Neural progenitor cell (in vitro differentiated cells): Measurements from ENCODE around the gene AP3B2. TPM values are rescaled to one million over a fixed set of nuclear protein-coding genes. Genes with fewer than 3 reads are reported as not detected.
A peak's percentile ranks its signal among the peaks of the same experiment; 100 is the strongest.

Experiments used
- DNase-seq: peaks from one replicate; pipeline ENCODE4 v3.0.0-alpha.2; 2016; ENCODE audit warnings: low spot score
- H2AFZ ChIP-seq: fragments of 200-600 bp; sonication (generic); replicated peaks from 2 replicates; pipeline ENCODE4 v1.6.1; 2016; ENCODE audit warnings: antibody characterized with exemption
- H3F3A ChIP-seq: fragments of 200-600 bp; sonication (generic); 2 replicates; pipeline ENCODE4 v1.6.1; 2016; ENCODE audit warnings: antibody characterized with exemption, low read depth
- H3K27ac ChIP-seq: fragments of 200-600 bp; sonication (generic); 2 replicates; pipeline ENCODE4 v1.5.1; 2016; ENCODE audit warnings: mild to moderate bottlenecking
- H3K27me3 ChIP-seq: fragments of 200-600 bp; sonication (generic); 2 replicates; pipeline ENCODE4 v1.6.1; 2016; ENCODE audit warnings: mild to moderate bottlenecking, moderate library complexity
- H3K36me3 ChIP-seq: fragments of 200-600 bp; sonication (generic); 2 replicates; pipeline ENCODE4 v1.5.1; 2016
- H3K4me1 ChIP-seq: fragments of 200-600 bp; sonication (generic); 2 replicates; pipeline ENCODE4 v1.6.1; 2016; ENCODE audit warnings: mixed run types
- H3K4me2 ChIP-seq: fragments of 200-600 bp; sonication (generic); 2 replicates; pipeline ENCODE4 v1.6.1; 2016
- H3K4me3 ChIP-seq: fragments of 200-600 bp; sonication (generic); 2 replicates; pipeline ENCODE4 v1.5.1; 2016
- H3K79me2 ChIP-seq: fragments of 200-600 bp; sonication (generic); 2 replicates; pipeline ENCODE4 v1.6.1; 2016; ENCODE audit warnings: low read depth
- H3K9ac ChIP-seq: fragments of 200-600 bp; sonication (generic); 2 replicates; pipeline ENCODE4 v1.6.1; 2016
- H3K9me3 ChIP-seq: fragments of 200-600 bp; sonication (generic); 2 replicates; pipeline ENCODE4 v1.5.1; 2016; ENCODE audit warnings: low read depth
- H4K20me1 ChIP-seq: fragments of 200-600 bp; sonication (generic); 2 replicates; pipeline ENCODE4 v1.6.1; 2016; ENCODE audit warnings: low read depth
- H3K27ac Mint-ChIP-seq: 3 replicates; pipeline ENCODE4 v1.8.0; 2021; ENCODE audit warnings: mixed read lengths
- H3K27me3 Mint-ChIP-seq: 2 replicates; pipeline ENCODE4 v1.8.0; 2022; ENCODE audit warnings: low read depth, mild to moderate bottlenecking, inconsistent platforms, moderate library complexity, mixed read lengths; ENCODE audit not compliant: insufficient read depth
- H3K36me3 Mint-ChIP-seq: 3 replicates; pipeline ENCODE4 v1.8.0; 2021; ENCODE audit warnings: mixed read lengths
- H3K4me1 Mint-ChIP-seq: 3 replicates; pipeline ENCODE4 v1.8.0; 2021; ENCODE audit warnings: mixed read lengths
- H3K4me3 Mint-ChIP-seq: 3 replicates; pipeline ENCODE4 v1.8.0; 2021; ENCODE audit warnings: mild to moderate bottlenecking, moderate library complexity, mixed read lengths
- H3K9me3 Mint-ChIP-seq: 3 replicates; pipeline ENCODE4 v1.8.0; 2020; ENCODE audit warnings: mixed read lengths
- EZH2 ChIP-seq: fragments of 200-600 bp; sonication (generic); IDR thresholded peaks from 2 replicates; pipeline ENCODE4 v1.6.1; 2017; ENCODE audit warnings: antibody characterized with exemption, mild to moderate bottlenecking, moderate library complexity
- EZH2phosphoT487 ChIP-seq: fragments of 200-600 bp; sonication (generic); IDR thresholded peaks from 2 replicates; pipeline ENCODE4 v1.6.1; 2017; ENCODE audit warnings: antibody characterized with exemption
- total RNA-seq: library from RNA; depleted of rRNA; stranded (reverse); fragments of >200 nt; gene quantifications from 2 replicates; pipeline ENCODE4 v1.2.3, GENCODE V29; 2015; ENCODE audit warnings: low replicate concordance
- TF ChIP-seq, protein P1 (sequence below): fragments of 200-600 bp; sonication (generic); IDR thresholded peaks from 2 replicates; pipeline ENCODE4 v1.5.1; 2017; ENCODE audit warnings: antibody characterized with exemption, mild to moderate bottlenecking

The AP3B2 gene
- total RNA-seq, 1 donor from 2014 or later, result 0.97 TPM

GRCh38 chr15:82663186-82663600 lies 46.5 kb downstream of the AP3B2 start:
- Histone ChIP-seq H3K4me1 (no peaks in the 10 kb centered on the region), H3F3A (no peaks in the 10 kb centered on the region), H3K4me3 (no peak overlapping the region), H3K4me2 (no peak overlapping the region), H3K36me3 (no peaks in the 10 kb centered on the region), H3K27ac (no peak overlapping the region), H3K9me3 (no peaks in the 10 kb centered on the region), H3K9ac (no peak overlapping the region), H3K79me2 (no peaks in the 10 kb centered on the region), H3K27me3 (peaks cover 3% of the 10 kb centered on the region), H2AFZ (no peak overlapping the region), H4K20me1 (peaks cover 8% of the 10 kb centered on the region)
- TF ChIP-seq, protein P1, sequence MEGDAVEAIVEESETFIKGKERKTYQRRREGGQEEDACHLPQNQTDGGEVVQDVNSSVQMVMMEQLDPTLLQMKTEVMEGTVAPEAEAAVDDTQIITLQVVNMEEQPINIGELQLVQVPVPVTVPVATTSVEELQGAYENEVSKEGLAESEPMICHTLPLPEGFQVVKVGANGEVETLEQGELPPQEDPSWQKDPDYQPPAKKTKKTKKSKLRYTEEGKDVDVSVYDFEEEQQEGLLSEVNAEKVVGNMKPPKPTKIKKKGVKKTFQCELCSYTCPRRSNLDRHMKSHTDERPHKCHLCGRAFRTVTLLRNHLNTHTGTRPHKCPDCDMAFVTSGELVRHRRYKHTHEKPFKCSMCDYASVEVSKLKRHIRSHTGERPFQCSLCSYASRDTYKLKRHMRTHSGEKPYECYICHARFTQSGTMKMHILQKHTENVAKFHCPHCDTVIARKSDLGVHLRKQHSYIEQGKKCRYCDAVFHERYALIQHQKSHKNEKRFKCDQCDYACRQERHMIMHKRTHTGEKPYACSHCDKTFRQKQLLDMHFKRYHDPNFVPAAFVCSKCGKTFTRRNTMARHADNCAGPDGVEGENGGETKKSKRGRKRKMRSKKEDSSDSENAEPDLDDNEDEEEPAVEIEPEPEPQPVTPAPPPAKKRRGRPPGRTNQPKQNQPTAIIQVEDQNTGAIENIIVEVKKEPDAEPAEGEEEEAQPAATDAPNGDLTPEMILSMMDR, result no peak
- TF ChIP-seq EZH2phosphoT487, result no peak
- TF ChIP-seq EZH2, result no peak
- DNase-seq, result peak; percentile 90
- Mint-ChIP-seq H3K36me3 (no peaks in the 10 kb centered on the region), H3K27ac (no peak overlapping the region), H3K9me3 (peaks cover 3% of the 10 kb centered on the region), H3K4me1 (no peaks in the 10 kb centered on the region), H3K27me3 (peaks cover 19% of the 10 kb centered on the region), H3K4me3 (no peak overlapping the region)

DNA sequence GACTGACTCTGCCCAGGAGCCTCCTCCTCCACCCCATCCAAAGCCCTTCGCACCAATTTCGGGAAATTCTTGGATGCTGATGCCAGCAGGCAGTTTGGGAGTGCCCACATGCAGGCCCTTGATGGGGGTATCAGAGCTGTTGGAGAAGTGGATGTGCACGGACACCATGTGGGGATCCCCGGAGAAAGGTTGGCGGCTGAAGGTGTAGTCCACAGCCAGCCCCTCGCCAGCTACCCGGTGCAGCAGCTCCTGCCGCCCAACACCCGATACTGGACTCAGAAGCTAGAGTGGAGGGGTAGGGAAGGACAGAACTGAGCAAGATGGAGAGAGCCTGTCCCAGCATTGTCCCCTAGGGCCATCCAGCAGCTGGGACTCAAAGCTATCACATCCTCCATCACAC lies 47.0 kb downstream of the AP3B2 start:
- Mint-ChIP-seq H3K36me3 (no peaks in the 10 kb centered on the region), H3K9me3 (peaks cover 3% of the 10 kb centered on the region), H3K27ac (no peak overlapping the region), H3K27me3 (peaks cover 18% of the 10 kb centered on the region), H3K4me3 (no peak overlapping the region), H3K4me1 (no peaks in the 10 kb centered on the region)
- H3F3A ChIP-seq, result no peaks in the 10 kb centered on the region
- no peak overlapping the region for H3K9ac ChIP-seq
- H3K4me3 ChIP-seq, result no peak overlapping the region
- H3K9me3 ChIP-seq, result no peaks in the 10 kb centered on the region
- no peaks in the 10 kb centered on the region for H3K4me1 ChIP-seq
- H3K4me2 ChIP-seq, result no peak overlapping the region
- no peaks in the 10 kb centered on the region for H3K36me3 ChIP-seq
- H3K27me3 ChIP-seq, result peaks cover 3% of the 10 kb centered on the region
- no peaks in the 10 kb centered on the region for H3K79me2 ChIP-seq
- peaks cover 8% of the 10 kb centered on the region for H4K20me1 ChIP-seq
- H2AFZ ChIP-seq, result no peak overlapping the region
- TF ChIP-seq, protein P1, result no peak
- no peak for TF ChIP-seq EZH2
- TF ChIP-seq EZH2phosphoT487, result no peak
- H3K27ac ChIP-seq, result no peak overlapping the region
- no peak for DNase-seq

DNA sequence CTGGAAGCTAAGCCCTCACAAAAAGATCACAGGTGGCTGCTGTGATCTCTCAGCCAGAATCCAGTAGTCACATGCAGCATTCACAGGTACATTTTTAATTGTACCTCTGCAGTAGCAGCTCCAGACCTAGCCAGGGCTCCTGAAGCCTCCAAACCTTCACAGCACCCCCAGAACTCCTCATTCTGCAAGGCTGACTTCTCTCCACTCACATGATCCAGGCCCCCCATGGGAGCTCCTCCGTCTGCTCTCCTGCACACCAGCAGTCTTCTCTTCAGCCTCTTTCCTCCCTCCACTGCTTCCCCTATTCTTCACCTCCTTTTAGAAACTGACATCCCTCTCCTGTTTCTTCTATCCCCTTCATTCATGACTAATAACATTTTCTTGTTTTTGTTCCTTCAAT lies 49.3 kb downstream of the AP3B2 start:
- H3K27ac ChIP-seq, result no peak overlapping the region
- no peak overlapping the region for H3K4me3 ChIP-seq
- H3K4me2 ChIP-seq, result no peak overlapping the region
- H3K79me2 ChIP-seq, result no peaks in the 10 kb centered on the region
- H2AFZ ChIP-seq, result no peak overlapping the region
- Mint-ChIP-seq H3K9me3 (peaks cover 3% of the 10 kb centered on the region), H3K27ac (no peak overlapping the region), H3K4me1 (no peaks in the 10 kb centered on the region), H3K4me3 (no peak overlapping the region), H3K36me3 (no peaks in the 10 kb centered on the region), H3K27me3 (peaks cover 16% of the 10 kb centered on the region)
- no peaks in the 10 kb centered on the region for H3K9me3 ChIP-seq
- H3F3A ChIP-seq, result no peaks in the 10 kb centered on the region
- no peak overlapping the region for H3K9ac ChIP-seq
- peaks cover 8% of the 10 kb centered on the region for H4K20me1 ChIP-seq
- H3K27me3 ChIP-seq, result peaks cover 3% of the 10 kb centered on the region
- TF ChIP-seq EZH2phosphoT487, result no peak
- no peak for TF ChIP-seq EZH2
- TF ChIP-seq, protein P1, result no peak
- no peaks in the 10 kb centered on the region for H3K4me1 ChIP-seq
- no peaks in the 10 kb centered on the region for H3K36me3 ChIP-seq
- DNase-seq, result no peak
